Lung (tissue), 12 donors: Measurements from ENCODE around the gene TRIM52. TPM values are rescaled to one million over a fixed set of nuclear protein-coding genes. Genes with fewer than 3 reads are reported as not detected.

ENCODE experiments used
- ATAC-seq: fragments of 200-7000 bp; cut with Tn5 transposase; one replicate; pipeline ENCODE4 v1.9.1; 2020; ENCODE audit warnings: moderate number of reproducible peaks; ENCODE audit not compliant: insufficient read depth, low FRiP score
- DNase-seq, 3 donors: peaks; one replicate each; pipeline ENCODE4 v3.0.0-alpha.2; 2013 to 2017
- H3K27ac ChIP-seq, 2 donors: one replicate each; pipeline ENCODE4 v1.5.1; 2013; ENCODE audit warnings: mild to moderate bottlenecking in 2 of 2, moderate library complexity in 2 of 2, control low read depth in 1 of 2, inconsistent platforms in 1 of 2, low read depth in 1 of 2, low read length in 1 of 2
- H3K27me3 ChIP-seq, 3 donors: one replicate each; pipeline ENCODE4 v1.5.1; 2013; ENCODE audit warnings: low read length in 2 of 3; ENCODE audit not compliant: control insufficient read depth in 3 of 3, insufficient read depth in 3 of 3
- H3K36me3 ChIP-seq, 4 donors: one replicate each; pipeline ENCODE4 v1.5.1; 2013; ENCODE audit warnings: low read length in 4 of 4, mild to moderate bottlenecking in 1 of 4, moderate library complexity in 1 of 4; ENCODE audit not compliant: control insufficient read depth in 4 of 4, insufficient read depth in 4 of 4
- H3K4me1 ChIP-seq, 5 donors: one replicate each; pipeline ENCODE4 v1.5.1; 2013; ENCODE audit warnings: low read length in 5 of 5, mild to moderate bottlenecking in 2 of 5, moderate library complexity in 1 of 5; ENCODE audit not compliant: control insufficient read depth in 5 of 5, insufficient read depth in 5 of 5
- H3K4me3 ChIP-seq: one replicate; pipeline ENCODE4 v1.5.1; 2013; ENCODE audit warnings: mild to moderate bottlenecking, control low read depth, moderate library complexity
- H3K9ac ChIP-seq, 2 donors: one replicate each; pipeline ENCODE4 v1.5.1; 2013; ENCODE audit warnings: low read length in 2 of 2, control low read depth in 1 of 2; ENCODE audit not compliant: insufficient read depth in 1 of 2
- H3K9me3 ChIP-seq, 4 donors: one replicate each; pipeline ENCODE4 v1.5.1; 2013; ENCODE audit warnings: low read length in 3 of 4, mild to moderate bottlenecking in 1 of 4, moderate library complexity in 1 of 4; ENCODE audit not compliant: control insufficient read depth in 4 of 4, insufficient read depth in 3 of 4
- CTCF ChIP-seq: IDR thresholded peaks from 2 replicates; pipeline ENCODE4 v1.5.1; 2012; ENCODE audit warnings: mild to moderate bottlenecking; ENCODE audit errors: control extremely low read depth, extremely low read depth
- WGBS, 2 donors: extraction: QIAGEN DNeasy Blood & Tissue Kit; methylation state at CpG; one replicate each; pipeline ENCODE4 v1.1.7; 2013; 5-methylcytosine and 5-hydroxymethylcytosine counted together
- polyA plus RNA-seq, 2 donors: library from polyadenylated mRNA; stranded (reverse); fragments of 200-250 nt; gene quantifications; one replicate each; pipeline ENCODE4 v1.2.1, GENCODE V29; 2013
- total RNA-seq, 2 donors: library from RNA; depleted of rRNA in 1 of 2; stranded (reverse); fragments of >200 nt in 1 of 2; gene quantifications; one replicate each; pipeline ENCODE4 v1.2.1, GENCODE V29; 2014 to 2021
- donor health status: control.
- donor health status: control.
- donor health status: Bipolar disorder and iron deficiency.
- donor health status: healthy.
- donor health status: DM: yes; HTN: yes; CAD: no.

Gene TRIM52
- total and polyA plus RNA-seq, 4 donors: 6.5 to 19.3 (median 13.8) TPM

GRCh38 chr5:181220178-181220515, 40.8 kb downstream of the TRIM52 start:
- Histone ChIP-seq H3K27me3 (peaks cover 0 to 26% (median 19%) of the 10 kb centered on the region in 3 donors), H3K4me3 (no peak overlapping the region), H3K4me1 (peaks cover 0 to 39% (median 13%) of the 10 kb centered on the region in 5 donors), H3K9me3 (no peaks in the 10 kb centered on the region), H3K36me3 (no peaks in the 10 kb centered on the region), H3K9ac (no peak overlapping the region), H3K27ac (no peak overlapping the region)
- DNase-seq (no peak), ATAC-seq (no peak)
- 89 to 93% methylated on average over 10 of the region's 10 CpGs for WGBS, 2 donors
- no peak for TF ChIP-seq CTCF

GRCh38 chr5:181219262-181220177, 41.4 kb downstream of the TRIM52 start:
- peaks cover 0 to 26% (median 19%) of the 10 kb centered on the region in 3 donors for H3K27me3 ChIP-seq
- H3K27ac ChIP-seq: no peak overlapping the region
- H3K9ac ChIP-seq: no peak overlapping the region
- H3K4me1 ChIP-seq: peaks cover 0 to 34% (median 8%) of the 10 kb centered on the region in 5 donors
- TF ChIP-seq CTCF: no peak
- H3K4me3 ChIP-seq: no peak overlapping the region
- no peak for DNase-seq
- ATAC-seq: no peak
- 59 to 70% methylated on average over 49 of the region's 49 CpGs for WGBS, 2 donors
- no peaks in the 10 kb centered on the region for H3K9me3 ChIP-seq
- no peaks in the 10 kb centered on the region for H3K36me3 ChIP-seq

GRCh38 chr5:181218795-181219124, 42.2 kb downstream of the TRIM52 start:
- WGBS, 2 donors: 30 to 33% methylated on average over 10 of the region's 10 CpGs
- no peak overlapping the region for H3K9ac ChIP-seq
- no peak overlapping the region for H3K27ac ChIP-seq
- H3K4me3 ChIP-seq: no peak overlapping the region
- ATAC-seq (no peak), DNase-seq (no peak)
- H3K4me1 ChIP-seq: peaks cover 0 to 27% (median 6%) of the 10 kb centered on the region in 5 donors
- H3K27me3 ChIP-seq: peaks cover 0 to 26% (median 23%) of the 10 kb centered on the region in 3 donors
- H3K36me3 ChIP-seq: no peaks in the 10 kb centered on the region
- TF ChIP-seq CTCF: no peak
- no peaks in the 10 kb centered on the region for H3K9me3 ChIP-seq
